Thymus (tissue), 11 donors: Measurements from ENCODE around the gene CDK11A. TPM values are rescaled to one million over a fixed set of nuclear protein-coding genes. Genes with fewer than 3 reads are reported as not detected.
A peak's percentile ranks its signal among the peaks of the same experiment; 100 is the strongest.
"Not testable (repeated sequence)": the region's sequence is repeated elsewhere in the genome, so short reads cannot be mapped to it uniquely, and the experiment has no call there.

Experiments
- DNase-seq, 9 donors: peaks; one replicate each; pipeline ENCODE4 v3.0.0-alpha.2; 2013; ENCODE audit warnings: low spot score in 9 of 9, low read depth in 6 of 9, missing footprints in 1 of 9
- H3K27ac ChIP-seq, 2 donors: one replicate each; pipeline ENCODE4 v1.5.1; 2013; ENCODE audit warnings: control low read depth in 1 of 2, low read depth in 1 of 2, low read length in 1 of 2, mild to moderate bottlenecking in 1 of 2, moderate library complexity in 1 of 2
- H3K27me3 ChIP-seq, 2 donors: one replicate each; pipeline ENCODE4 v1.5.1; 2013; ENCODE audit warnings: low read length in 1 of 2; ENCODE audit not compliant: control insufficient read depth in 2 of 2, insufficient read depth in 1 of 2
- H3K36me3 ChIP-seq, 2 donors: one replicate each; pipeline ENCODE4 v1.5.1; 2013; ENCODE audit warnings: low read length in 1 of 2, mild to moderate bottlenecking in 1 of 2, moderate library complexity in 1 of 2; ENCODE audit not compliant: control insufficient read depth in 2 of 2, insufficient read depth in 2 of 2
- H3K4me1 ChIP-seq, 2 donors: one replicate each; pipeline ENCODE4 v1.5.1; 2013; ENCODE audit warnings: low read length in 2 of 2; ENCODE audit not compliant: control insufficient read depth in 2 of 2, insufficient read depth in 2 of 2
- H3K4me3 ChIP-seq, 2 donors: one replicate each; pipeline ENCODE4 v1.5.1; 2013; ENCODE audit warnings: low read length in 2 of 2, control low read depth in 1 of 2, mild to moderate bottlenecking in 1 of 2
- H3K9me3 ChIP-seq, 2 donors: one replicate each; pipeline ENCODE4 v1.5.1; 2013; ENCODE audit warnings: low read length in 1 of 2, mild to moderate bottlenecking in 1 of 2; ENCODE audit not compliant: control insufficient read depth in 2 of 2, insufficient read depth in 1 of 2
- WGBS: extraction: QIAGEN DNeasy Blood & Tissue Kit; methylation state at CpG from one replicate; pipeline ENCODE4 v1.1.7; 2013; 5-methylcytosine and 5-hydroxymethylcytosine counted together
- polyA plus RNA-seq: library from polyadenylated mRNA; stranded (reverse); fragments of 200-250 nt; gene quantifications from one replicate; pipeline ENCODE4 v1.2.3, GENCODE V29; 2013
- total RNA-seq: library from RNA; stranded (reverse); fragments of 120-200 nt; gene quantifications from one replicate; pipeline ENCODE4 v1.2.4, GENCODE V29; 2013
- donor health status: healthy.

The CDK11A gene
- total and polyA plus RNA-seq, 2 donors = 19.8 to 52.2 TPM

- Histone ChIP-seq H3K4me3 (no peak overlapping the region), H3K27me3 (no peaks in the 10 kb centered on the region), H3K27ac (no peak overlapping the region), H3K9me3 (no peaks in the 10 kb centered on the region), H3K4me1 (no peaks in the 10 kb centered on the region), H3K36me3 (peaks cover 59 to 75% of the 10 kb centered on the region in 2 donors)
- WGBS = 99% methylated on average over 14 of the region's 15 CpGs
- DNase-seq = no peak
These were observed 31.7 kb upstream of the CDK11A start for GRCh38 chr1:1755852-1756251.

GRCh38 chr1:1755426-1755825 is 31.3 kb upstream of the CDK11A start:
- Histone ChIP-seq H3K9me3 (no peaks in the 10 kb centered on the region), H3K27ac (no peak overlapping the region), H3K4me1 (no peaks in the 10 kb centered on the region), H3K27me3 (no peaks in the 10 kb centered on the region), H3K4me3 (no peak overlapping the region), H3K36me3 (peaks cover 55 to 70% of the 10 kb centered on the region in 2 donors)
- 95% methylated on average over 19 of the region's 19 CpGs for WGBS
- DNase-seq = no peak

- WGBS = 96% methylated on average over 48 of the region's 49 CpGs
- no peak overlapping the region for H3K27ac ChIP-seq
- no peaks in the 10 kb centered on the region for H3K4me1 ChIP-seq
- peaks cover 47 to 59% of the 10 kb centered on the region in 2 donors for H3K36me3 ChIP-seq
- H3K27me3 ChIP-seq = no peaks in the 10 kb centered on the region
- DNase-seq = no peak
- H3K9me3 ChIP-seq = no peaks in the 10 kb centered on the region
- no peak overlapping the region for H3K4me3 ChIP-seq
These were observed 30.1 kb upstream of the CDK11A start for GRCh38 chr1:1754051-1754815.

- Histone ChIP-seq H3K27me3 (no peaks in the 10 kb centered on the region), H3K4me3 (no peak overlapping the region), H3K36me3 (peaks cover 42 to 53% of the 10 kb centered on the region in 2 donors), H3K4me1 (no peaks in the 10 kb centered on the region), H3K9me3 (no peaks in the 10 kb centered on the region), H3K27ac (no peak overlapping the region)
- no peak for DNase-seq
- 98% methylated on average over 16 of the region's 16 CpGs for WGBS
These were observed 29.4 kb upstream of the CDK11A start for GRCh38 chr1:1753607-1754005.

GRCh38 chr1:1752636-1753606 is 28.8 kb upstream of the CDK11A start:
- 94% methylated on average over 37 of the region's 37 CpGs for WGBS
- no peak for DNase-seq
- peaks cover 37 to 48% of the 10 kb centered on the region in 2 donors for H3K36me3 ChIP-seq

GRCh38 chr1:1752190-1752589 is 28.0 kb upstream of the CDK11A start:
- no peaks in the 10 kb centered on the region for H3K27me3 ChIP-seq
- peaks cover 34 to 44% of the 10 kb centered on the region in 2 donors for H3K36me3 ChIP-seq
- no peak overlapping the region for H3K27ac ChIP-seq
- no peaks in the 10 kb centered on the region for H3K4me1 ChIP-seq
- H3K4me3 ChIP-seq = no peak overlapping the region
- no peak for DNase-seq
- no peaks in the 10 kb centered on the region for H3K9me3 ChIP-seq
- WGBS = 96% methylated on average over 11 of the region's 11 CpGs

More at GRCh38 chr1:1752636-1753606, 28.8 kb upstream of the CDK11A start:
- H3K4me3 ChIP-seq = no peak overlapping the region
- no peaks in the 10 kb centered on the region for H3K4me1 ChIP-seq
- no peak overlapping the region for H3K27ac ChIP-seq
- no peaks in the 10 kb centered on the region for H3K9me3 ChIP-seq
- no peaks in the 10 kb centered on the region for H3K27me3 ChIP-seq

- not testable (repeated sequence) for H3K27me3 ChIP-seq, DNase-seq, H3K9me3 ChIP-seq, H3K4me1 ChIP-seq, H3K4me3 ChIP-seq, H3K27ac ChIP-seq
- peaks cover 17 to 26% of the 10 kb centered on the region in 2 donors for H3K36me3 ChIP-seq
- WGBS = 98% methylated on average over 7 of the region's 9 CpGs
These were observed 25.8 kb upstream of the CDK11A start for GRCh38 chr1:1749941-1750340.

- no peak overlapping the region for H3K27ac ChIP-seq
- no peaks in the 10 kb centered on the region for H3K27me3 ChIP-seq
- 88% methylated on average over 18 of the region's 18 CpGs for WGBS
- DNase-seq = no peak
- H3K4me3 ChIP-seq = no peak overlapping the region
- peaks cover 10 to 14% of the 10 kb centered on the region in 2 donors for H3K36me3 ChIP-seq
- H3K9me3 ChIP-seq = no peaks in the 10 kb centered on the region
- no peaks in the 10 kb centered on the region for H3K4me1 ChIP-seq
These were observed 24.6 kb upstream of the CDK11A start for GRCh38 chr1:1748686-1749321.

GRCh38 chr1:1746566-1746909 is 22.4 kb upstream of the CDK11A start:
- not testable (repeated sequence) for H3K9me3 ChIP-seq, H3K36me3 ChIP-seq, H3K27me3 ChIP-seq, DNase-seq, H3K4me1 ChIP-seq
- no CpG with 5 or more reads among the region's 35 CpGs for WGBS
- H3K4me3 ChIP-seq = peak overlapping the region in 1 of 2 donors; percentile 43
- H3K27ac ChIP-seq = peak overlapping the region in 1 of 2 donors; percentile 96
